Caco-2 (cell line): Measurements from ENCODE around the gene MAP3K9. TPM values are rescaled to one million over a fixed set of nuclear protein-coding genes. Genes with fewer than 3 reads are reported as not detected.

Source experiments
- BruUV-seq: library from RNA; stranded (reverse); fragments of 400-500 nt; replicated peaks from 2 replicates; lab custom pipeline; 2021; lab: Mats Ljungman, UMichigan
- CTCF ChIA-PET: fragments of 300-600 bp; sonication (Branson Sonifier 250); formaldehyde crosslinking; loops from one replicate; lab custom pipeline; 2022; ENCODE audit warnings: antibody characterized with exemption; lab: Charles Lee
- POLR2A ChIA-PET: fragments of 300-600 bp; sonication (Branson Sonifier 250); formaldehyde crosslinking; loops from one replicate; lab custom pipeline; 2022; ENCODE audit warnings: antibody characterized with exemption; lab: Charles Lee
- DNase-seq, 2 experiments: peaks; one replicate each; pipeline versions ENCODE4 v3.0.0 to v3.0.0-alpha.2; 2020 to 2022
- H3K27me3 ChIP-seq: replicated peaks from 2 replicates; pipeline ENCODE4 v1.6.0; 2011; ENCODE audit warnings: low read length; ENCODE audit not compliant: control insufficient read depth, insufficient read depth
- H3K36me3 ChIP-seq: 2 replicates; pipeline ENCODE4 v1.5.1; 2011; ENCODE audit warnings: low read length; ENCODE audit not compliant: control insufficient read depth, insufficient read depth
- H3K4me1 ChIP-seq: fragments of 250-450 bp; sonication (Bioruptor Pico); 2 replicates; pipeline ENCODE4 v1.5.1; 2020; ENCODE audit warnings: mild to moderate bottlenecking
- H3K4me3 ChIP-seq: 2 replicates; pipeline ENCODE4 v1.5.1; 2011; ENCODE audit warnings: low read depth, mild to moderate bottlenecking, control low read depth, low read length
- H3K9me3 ChIP-seq: fragments of 250-450 bp; sonication (Bioruptor Pico); 2 replicates; pipeline ENCODE4 v1.5.1; 2020; ENCODE audit warnings: mild to moderate bottlenecking, moderate library complexity
- H3K27ac Mint-ChIP-seq: one replicate; pipeline ENCODE4 v1.8.0; 2022; ENCODE audit warnings: mixed read lengths; ENCODE audit not compliant: unreplicated experiment
- H3K27me3 Mint-ChIP-seq: one replicate; pipeline ENCODE4 v1.8.0; 2022; ENCODE audit warnings: mixed read lengths; ENCODE audit not compliant: insufficient read depth, unreplicated experiment
- H3K36me3 Mint-ChIP-seq: one replicate; pipeline ENCODE4 v1.8.0; 2022; ENCODE audit warnings: mild to moderate bottlenecking, mixed read lengths; ENCODE audit not compliant: insufficient read depth, unreplicated experiment
- H3K4me1 Mint-ChIP-seq: one replicate; pipeline ENCODE4 v1.8.0; 2022; ENCODE audit warnings: low read depth, mixed read lengths; ENCODE audit not compliant: unreplicated experiment
- H3K4me3 Mint-ChIP-seq: one replicate; pipeline ENCODE4 v1.8.0; 2022; ENCODE audit warnings: mild to moderate bottlenecking, moderate library complexity, mixed read lengths; ENCODE audit not compliant: unreplicated experiment
- H3K9me3 Mint-ChIP-seq: one replicate; pipeline ENCODE4 v1.8.0; 2022; ENCODE audit warnings: mixed read lengths; ENCODE audit not compliant: unreplicated experiment
- intact Hi-C: fragments of 100-400 bp; cut with micrococcal nuclease; formaldehyde crosslinking; loops from one replicate; pipeline ENCODE4 v1.10.0; 2022; ENCODE audit not compliant: unreplicated experiment
- total RNA-seq: library from RNA; stranded (reverse); gene quantifications from 2 replicates; pipeline ENCODE4 v1.2.3, GENCODE V29; 2022
- TF ChIP-seq, protein P1 (sequence below), 2 experiments: fragments of 200-600 bp in 1 of 2; IDR thresholded peaks; 1 replicate in 1 of 2; 2 replicates in 1 of 2; pipeline versions ENCODE4 v1.5.1 to v1.8.0; 2011 to 2022; ENCODE audit warnings: antibody characterized with exemption in 1 of 2, control low read depth in 1 of 2, inconsistent platforms in 1 of 2, low read depth in 1 of 2, low read length in 1 of 2, mild to moderate bottlenecking in 1 of 2, moderate library complexity in 1 of 2; ENCODE audit not compliant: insufficient read depth in 1 of 2, severe bottlenecking in 1 of 2, unreplicated experiment in 1 of 2

The MAP3K9 gene
- total RNA-seq, 1 experiment from 2014 or later: 19.5 TPM

DNA sequence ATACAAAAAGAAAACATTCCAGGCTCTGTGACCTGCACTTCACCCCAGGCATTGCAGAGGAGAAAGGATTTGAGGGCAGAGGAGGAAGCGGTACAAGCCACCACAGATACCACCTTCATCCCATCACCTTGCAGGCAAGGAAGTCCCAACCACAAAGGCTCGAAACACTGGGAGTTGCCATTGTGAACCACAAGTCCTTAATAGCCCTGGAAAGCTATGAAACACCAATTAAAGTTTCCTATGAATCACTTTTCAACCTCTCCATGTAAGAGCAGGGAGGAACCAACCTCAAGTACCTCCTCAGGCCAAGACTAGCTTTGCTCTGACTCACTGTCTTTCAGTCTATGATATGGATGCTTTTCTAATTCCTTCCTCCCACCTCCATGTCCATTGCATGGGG is 27.0 kb downstream of the MAP3K9 start:
- Mint-ChIP-seq H3K9me3 (no peaks in the 10 kb centered on the region), H3K27ac (no peak overlapping the region), H3K36me3 (peaks cover 5% of the 10 kb centered on the region), H3K4me3 (no peak overlapping the region), H3K27me3 (no peaks in the 10 kb centered on the region), H3K4me1 (no peaks in the 10 kb centered on the region)
- Histone ChIP-seq H3K9me3 (no peaks in the 10 kb centered on the region), H3K36me3 (peaks cover 1% of the 10 kb centered on the region; the same call in 1 of the 2 replicates), H3K27me3 (no peaks in the 10 kb centered on the region), H3K4me3 (no peak overlapping the region), H3K4me1 (no peaks in the 10 kb centered on the region)
- TF ChIP-seq, protein P1, sequence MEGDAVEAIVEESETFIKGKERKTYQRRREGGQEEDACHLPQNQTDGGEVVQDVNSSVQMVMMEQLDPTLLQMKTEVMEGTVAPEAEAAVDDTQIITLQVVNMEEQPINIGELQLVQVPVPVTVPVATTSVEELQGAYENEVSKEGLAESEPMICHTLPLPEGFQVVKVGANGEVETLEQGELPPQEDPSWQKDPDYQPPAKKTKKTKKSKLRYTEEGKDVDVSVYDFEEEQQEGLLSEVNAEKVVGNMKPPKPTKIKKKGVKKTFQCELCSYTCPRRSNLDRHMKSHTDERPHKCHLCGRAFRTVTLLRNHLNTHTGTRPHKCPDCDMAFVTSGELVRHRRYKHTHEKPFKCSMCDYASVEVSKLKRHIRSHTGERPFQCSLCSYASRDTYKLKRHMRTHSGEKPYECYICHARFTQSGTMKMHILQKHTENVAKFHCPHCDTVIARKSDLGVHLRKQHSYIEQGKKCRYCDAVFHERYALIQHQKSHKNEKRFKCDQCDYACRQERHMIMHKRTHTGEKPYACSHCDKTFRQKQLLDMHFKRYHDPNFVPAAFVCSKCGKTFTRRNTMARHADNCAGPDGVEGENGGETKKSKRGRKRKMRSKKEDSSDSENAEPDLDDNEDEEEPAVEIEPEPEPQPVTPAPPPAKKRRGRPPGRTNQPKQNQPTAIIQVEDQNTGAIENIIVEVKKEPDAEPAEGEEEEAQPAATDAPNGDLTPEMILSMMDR (IDR thresholded peaks at IDR 0.05; ENCODE audit: insufficient read depth in 1 of 2, low read depth in 1 of 2, low read length in 1 of 2, severe bottlenecking in 1 of 2, unreplicated experiment in 1 of 2): no peak
- POLR2A ChIA-PET: no interaction called here
- no TSS peak for BruUV-seq
- CTCF ChIA-PET: no interaction called here
- DNase-seq: no peak
- intact Hi-C loops: no loop called here

DNA sequence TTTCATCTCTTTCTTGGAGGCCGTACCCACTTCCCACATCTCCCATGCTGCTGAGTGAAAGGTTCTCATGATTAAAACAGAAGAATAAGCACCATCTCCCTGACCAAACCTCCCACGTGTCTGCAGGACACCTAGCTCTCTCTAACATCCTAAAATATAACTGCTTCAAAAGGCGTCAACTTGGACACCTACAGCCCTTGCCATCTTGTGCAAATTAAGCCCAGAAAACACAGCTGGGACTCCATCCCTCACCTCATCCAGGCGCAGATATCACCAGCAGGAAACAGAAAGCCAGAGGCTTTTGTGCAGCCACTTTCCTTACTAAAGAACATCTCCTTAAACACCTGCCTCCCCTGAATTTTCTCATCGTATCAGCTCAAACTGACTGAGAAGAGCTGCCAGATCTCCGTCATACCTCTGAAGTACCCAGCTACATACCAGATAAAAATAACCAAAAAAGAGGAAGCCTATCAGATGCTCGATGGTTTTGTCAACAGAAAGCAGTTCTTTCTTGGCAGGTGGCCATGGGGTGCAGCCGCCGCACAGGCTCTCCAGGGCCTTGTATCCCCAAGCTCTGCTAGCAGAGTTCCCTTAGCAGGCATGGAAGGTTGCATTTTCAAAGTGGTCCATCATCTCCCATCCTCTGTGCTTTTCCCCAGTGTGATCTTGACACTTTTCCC is 28.8 kb downstream of the MAP3K9 start:
- Mint-ChIP-seq H3K27me3 (no peaks in the 10 kb centered on the region), H3K4me3 (no peak overlapping the region), H3K4me1 (no peaks in the 10 kb centered on the region), H3K36me3 (peaks cover 5% of the 10 kb centered on the region), H3K9me3 (no peaks in the 10 kb centered on the region), H3K27ac (no peak overlapping the region)
- no TSS peak for BruUV-seq
- Histone ChIP-seq H3K27me3 (no peaks in the 10 kb centered on the region), H3K36me3 (no peaks in the 10 kb centered on the region; the same call in 1 of the 2 replicates), H3K9me3 (no peaks in the 10 kb centered on the region), H3K4me1 (no peaks in the 10 kb centered on the region), H3K4me3 (no peak overlapping the region)
- TF ChIP-seq, protein P1 (IDR thresholded peaks at IDR 0.05; ENCODE audit: insufficient read depth in 1 of 2, low read depth in 1 of 2, low read length in 1 of 2, severe bottlenecking in 1 of 2, unreplicated experiment in 1 of 2): no peak
- intact Hi-C loops: no loop called here
- DNase-seq: no peak
- CTCF ChIA-PET: no interaction called here
- POLR2A ChIA-PET: no interaction called here

DNA sequence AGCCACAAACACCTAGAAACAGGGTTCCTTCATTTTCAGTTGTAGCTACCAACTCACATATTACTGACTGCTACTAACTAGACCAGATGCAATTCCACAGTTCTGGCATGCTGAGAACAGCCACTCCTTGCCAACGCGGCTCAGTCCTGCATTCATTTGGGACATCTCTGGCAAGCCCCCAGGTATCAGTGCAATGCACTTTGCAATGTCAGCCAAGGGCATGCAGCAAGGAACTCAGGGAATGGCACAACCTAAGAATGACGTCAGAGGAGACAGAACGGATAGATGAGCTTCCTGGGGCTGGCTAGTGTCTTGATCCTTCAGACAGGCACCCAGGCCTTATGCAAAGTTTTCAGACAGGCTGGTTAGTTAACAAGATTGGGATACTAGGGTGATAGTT is 29.6 kb downstream of the MAP3K9 start:
- Histone ChIP-seq H3K36me3 (no peaks in the 10 kb centered on the region; the same call in 1 of the 2 replicates), H3K4me3 (no peak overlapping the region), H3K4me1 (no peaks in the 10 kb centered on the region), H3K9me3 (no peaks in the 10 kb centered on the region), H3K27me3 (no peaks in the 10 kb centered on the region)
- H3K4me1 Mint-ChIP-seq: no peaks in the 10 kb centered on the region
- intact Hi-C loops: no loop called here
- CTCF ChIA-PET: no interaction called here
- TF ChIP-seq, protein P1 (IDR thresholded peaks at IDR 0.05; ENCODE audit: insufficient read depth in 1 of 2, low read depth in 1 of 2, low read length in 1 of 2, severe bottlenecking in 1 of 2, unreplicated experiment in 1 of 2): no peak
- H3K9me3 Mint-ChIP-seq: no peaks in the 10 kb centered on the region
- no peak overlapping the region for H3K4me3 Mint-ChIP-seq
- no peaks in the 10 kb centered on the region for H3K27me3 Mint-ChIP-seq
- POLR2A ChIA-PET: no interaction called here
- H3K36me3 Mint-ChIP-seq: peaks cover 5% of the 10 kb centered on the region
- H3K27ac Mint-ChIP-seq: no peak overlapping the region
- BruUV-seq: no TSS peak
- no peak for DNase-seq
